HepG2 (cell line): ENCODE data around the gene CNFN. TPM values are rescaled to one million over a fixed set of nuclear protein-coding genes. Genes with fewer than 3 reads are reported as not detected.

Experiments
- ARHGAP35 ChIP-seq: sonication (generic); formaldehyde crosslinking; IDR thresholded peaks from 2 replicates; pipeline ENCODE4 v1.9.0; 2022; ENCODE audit warnings: mild to moderate bottlenecking, inconsistent platforms, moderate library complexity, missing genetic modification reagents, borderline replicate concordance
- EP300 ChIP-seq, 3 experiments: sonication (generic) in 1 of 3; formaldehyde crosslinking in 1 of 3; IDR thresholded peaks; 2 replicates each; pipeline versions ENCODE4 v1.5.1 to v1.6.1; 2011 to 2020; ENCODE audit warnings: low read depth in 2 of 3, low read length in 2 of 3, borderline replicate concordance in 1 of 3, improper control_type of control experiment in 1 of 3, mild to moderate bottlenecking in 1 of 3, missing genetic modification reagents in 1 of 3, moderate library complexity in 1 of 3
- GABPB1 ChIP-seq: IDR thresholded peaks from 2 replicates; pipeline ENCODE4 v1.6.1; 2016; ENCODE audit warnings: mild to moderate bottlenecking, missing genetic modification reagents, moderate library complexity, missing compliant biosample characterization
- HOXA7 ChIP-seq: sonication (generic); formaldehyde crosslinking; IDR thresholded peaks from 2 replicates; pipeline ENCODE4 v1.8.1; 2022; ENCODE audit warnings: mild to moderate bottlenecking, missing genetic modification reagents, moderate library complexity
- MED1 ChIP-seq: sonication (generic); formaldehyde crosslinking; IDR thresholded peaks from 2 replicates; pipeline ENCODE4 v1.4.0; 2020; ENCODE audit warnings: missing genetic modification reagents
- RXRB ChIP-seq: IDR thresholded peaks from 2 replicates; pipeline ENCODE4 v1.6.1; 2016; ENCODE audit warnings: borderline replicate concordance, missing genetic modification reagents, missing compliant biosample characterization
- SP5 ChIP-seq: IDR thresholded peaks from 2 replicates; pipeline ENCODE4 v1.6.1; 2016; ENCODE audit warnings: low read depth, borderline replicate concordance
- ZBTB38 ChIP-seq: sonication (generic); formaldehyde crosslinking; IDR thresholded peaks from 2 replicates; pipeline ENCODE4 v1.5.1; 2020; ENCODE audit warnings: mild to moderate bottlenecking, missing genetic modification reagents
- ZSCAN9 ChIP-seq: IDR thresholded peaks from 2 replicates; pipeline ENCODE4 v1.6.1; 2016; ENCODE audit warnings: borderline replicate concordance
- polyA plus RNA-seq, 8 experiments: library from polyadenylated mRNA; depleted of rRNA in 3 of 8; stranded (reverse) in 7 of 8; unstranded in 1 of 8; fragments of >200 nt; fragmentation: Illumina TruSeq in 4 of 8; extraction: Trizol in 4 of 8; gene quantifications; 2 replicates each; pipeline versions ENCODE4 v1.2.1 to v1.2.3, GENCODE V29; 2011 to 2016; ENCODE audit warnings: low read depth in 4 of 8, missing spikeins in 1 of 8, mixed read lengths in 1 of 8; ENCODE audit not compliant: insufficient read depth in 1 of 8
- total RNA-seq, 5 experiments: library from RNA; depleted of rRNA; stranded (reverse); fragments of >200 nt; fragmentation: Illumina TruSeq; extraction: Trizol; gene quantifications; 2 replicates each; pipeline ENCODE4 v1.2.3, GENCODE V29; 2016; ENCODE audit warnings: low read depth in 1 of 5
- TF ChIP-seq, protein P1 (sequence below): sonication (generic); formaldehyde crosslinking; IDR thresholded peaks from 2 replicates; pipeline ENCODE4 v1.5.1; 2020; ENCODE audit warnings: mild to moderate bottlenecking, missing genetic modification reagents, moderate library complexity
- TF ChIP-seq, protein P2 (sequence below): sonication (generic); formaldehyde crosslinking; IDR thresholded peaks from 2 replicates; pipeline ENCODE4 v1.4.0; 2020; ENCODE audit warnings: missing genetic modification reagents, borderline replicate concordance
- TF ChIP-seq, protein P3 (sequence below): sonication (generic); formaldehyde crosslinking; IDR thresholded peaks from 2 replicates; pipeline ENCODE4 v1.9.0; 2022; ENCODE audit warnings: missing genetic modification reagents, mild to moderate bottlenecking, borderline replicate concordance
- TF ChIP-seq, protein P4 (sequence below), 2 experiments: sonication (generic) in 1 of 2; formaldehyde crosslinking in 1 of 2; IDR thresholded peaks; 2 replicates each; pipeline versions ENCODE4 v1.4.0 to v1.6.1; 2018 to 2020; ENCODE audit warnings: missing genetic modification reagents in 2 of 2, borderline replicate concordance in 1 of 2, low read depth in 1 of 2, mild to moderate bottlenecking in 1 of 2, missing biosample characterization in 1 of 2
- TF ChIP-seq, protein P5 (sequence below): sonication (generic); formaldehyde crosslinking; IDR thresholded peaks from 2 replicates; pipeline ENCODE4 v1.4.0; 2020; ENCODE audit warnings: mild to moderate bottlenecking, missing genetic modification reagents

CNFN gene
- total and polyA plus RNA-seq, 2 of the 13 experiments (the other 11 are each of a cell fraction or from before 2014, with no cell fraction given): 0.35 to 1.1 TPM

DNA sequence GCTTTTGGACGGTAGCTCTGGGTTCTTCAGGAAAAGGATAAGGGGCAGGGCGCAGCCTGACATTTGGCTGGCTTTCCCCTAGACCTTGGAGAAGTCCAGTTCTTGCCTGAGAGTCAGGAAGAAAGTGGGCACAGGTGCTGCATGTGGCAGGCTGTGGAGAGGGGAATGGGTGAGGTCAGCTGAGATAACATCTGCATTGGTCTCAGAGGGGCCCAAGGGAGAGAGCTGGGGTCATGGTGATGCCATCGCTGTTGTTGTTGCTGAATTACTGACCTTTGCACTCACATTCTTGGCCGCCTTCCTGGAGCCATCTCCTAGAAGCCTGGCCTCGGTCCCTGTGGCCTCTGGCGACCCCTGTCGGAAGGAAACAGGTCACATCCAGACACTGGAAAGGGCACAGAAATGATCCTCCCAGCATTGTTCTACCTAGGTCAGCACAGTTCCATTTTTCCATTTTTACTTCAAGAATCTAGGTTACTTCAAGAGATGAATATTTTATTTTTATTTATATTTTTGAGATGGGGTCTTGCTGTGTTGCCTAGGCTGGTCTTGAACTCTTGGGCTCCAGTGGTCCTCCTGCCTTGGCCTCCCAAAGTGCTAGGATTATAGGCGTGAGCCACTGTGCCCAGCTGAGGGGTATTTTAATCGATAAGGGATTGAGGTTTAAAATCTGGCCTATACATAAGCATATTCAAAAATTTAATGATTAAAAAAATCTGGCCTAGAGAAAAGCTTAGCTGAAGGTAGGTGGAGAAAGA lies 43.6 kb upstream of the CNFN start (continued):
- TF ChIP-seq EP300 (IDR thresholded peaks at IDR 0.05; ENCODE audit: low read depth in 2 of 2, low read length in 2 of 2) (peak; percentile 50 to 80; a peak in 2 of 4 replicates), EP300 (CRISPR knock-in tag; IDR thresholded peaks at IDR 0.05; ENCODE audit: borderline replicate concordance) (peak; percentile 91), ZBTB38 (CRISPR knock-in tag) (0 out of 2 replicates have a peak, but pooled peaks have one; percentile 20), MED1 (peak; percentile 81), ARHGAP35 (CRISPR knock-in tag) (no peak), HOXA7 (CRISPR knock-in tag) (no peak), ZSCAN9 (CRISPR knock-in tag) (peak; percentile 61; the same call in 1 of the 2 replicates), RXRB (CRISPR knock-in tag) (peak; percentile 93), SP5 (CRISPR knock-in tag) (no peak), GABPB1 (peak; percentile 57)
- TF ChIP-seq, protein P1, sequence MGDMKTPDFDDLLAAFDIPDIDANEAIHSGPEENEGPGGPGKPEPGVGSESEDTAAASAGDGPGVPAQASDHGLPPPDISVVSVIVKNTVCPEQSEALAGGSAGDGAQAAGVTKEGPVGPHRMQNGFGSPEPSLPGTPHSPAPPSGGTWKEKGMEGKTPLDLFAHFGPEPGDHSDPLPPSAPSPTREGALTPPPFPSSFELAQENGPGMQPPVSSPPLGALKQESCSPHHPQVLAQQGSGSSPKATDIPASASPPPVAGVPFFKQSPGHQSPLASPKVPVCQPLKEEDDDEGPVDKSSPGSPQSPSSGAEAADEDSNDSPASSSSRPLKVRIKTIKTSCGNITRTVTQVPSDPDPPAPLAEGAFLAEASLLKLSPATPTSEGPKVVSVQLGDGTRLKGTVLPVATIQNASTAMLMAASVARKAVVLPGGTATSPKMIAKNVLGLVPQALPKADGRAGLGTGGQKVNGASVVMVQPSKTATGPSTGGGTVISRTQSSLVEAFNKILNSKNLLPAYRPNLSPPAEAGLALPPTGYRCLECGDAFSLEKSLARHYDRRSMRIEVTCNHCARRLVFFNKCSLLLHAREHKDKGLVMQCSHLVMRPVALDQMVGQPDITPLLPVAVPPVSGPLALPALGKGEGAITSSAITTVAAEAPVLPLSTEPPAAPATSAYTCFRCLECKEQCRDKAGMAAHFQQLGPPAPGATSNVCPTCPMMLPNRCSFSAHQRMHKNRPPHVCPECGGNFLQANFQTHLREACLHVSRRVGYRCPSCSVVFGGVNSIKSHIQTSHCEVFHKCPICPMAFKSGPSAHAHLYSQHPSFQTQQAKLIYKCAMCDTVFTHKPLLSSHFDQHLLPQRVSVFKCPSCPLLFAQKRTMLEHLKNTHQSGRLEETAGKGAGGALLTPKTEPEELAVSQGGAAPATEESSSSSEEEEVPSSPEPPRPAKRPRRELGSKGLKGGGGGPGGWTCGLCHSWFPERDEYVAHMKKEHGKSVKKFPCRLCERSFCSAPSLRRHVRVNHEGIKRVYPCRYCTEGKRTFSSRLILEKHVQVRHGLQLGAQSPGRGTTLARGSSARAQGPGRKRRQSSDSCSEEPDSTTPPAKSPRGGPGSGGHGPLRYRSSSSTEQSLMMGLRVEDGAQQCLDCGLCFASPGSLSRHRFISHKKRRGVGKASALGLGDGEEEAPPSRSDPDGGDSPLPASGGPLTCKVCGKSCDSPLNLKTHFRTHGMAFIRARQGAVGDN: peak; percentile 68
- TF ChIP-seq, protein P2, sequence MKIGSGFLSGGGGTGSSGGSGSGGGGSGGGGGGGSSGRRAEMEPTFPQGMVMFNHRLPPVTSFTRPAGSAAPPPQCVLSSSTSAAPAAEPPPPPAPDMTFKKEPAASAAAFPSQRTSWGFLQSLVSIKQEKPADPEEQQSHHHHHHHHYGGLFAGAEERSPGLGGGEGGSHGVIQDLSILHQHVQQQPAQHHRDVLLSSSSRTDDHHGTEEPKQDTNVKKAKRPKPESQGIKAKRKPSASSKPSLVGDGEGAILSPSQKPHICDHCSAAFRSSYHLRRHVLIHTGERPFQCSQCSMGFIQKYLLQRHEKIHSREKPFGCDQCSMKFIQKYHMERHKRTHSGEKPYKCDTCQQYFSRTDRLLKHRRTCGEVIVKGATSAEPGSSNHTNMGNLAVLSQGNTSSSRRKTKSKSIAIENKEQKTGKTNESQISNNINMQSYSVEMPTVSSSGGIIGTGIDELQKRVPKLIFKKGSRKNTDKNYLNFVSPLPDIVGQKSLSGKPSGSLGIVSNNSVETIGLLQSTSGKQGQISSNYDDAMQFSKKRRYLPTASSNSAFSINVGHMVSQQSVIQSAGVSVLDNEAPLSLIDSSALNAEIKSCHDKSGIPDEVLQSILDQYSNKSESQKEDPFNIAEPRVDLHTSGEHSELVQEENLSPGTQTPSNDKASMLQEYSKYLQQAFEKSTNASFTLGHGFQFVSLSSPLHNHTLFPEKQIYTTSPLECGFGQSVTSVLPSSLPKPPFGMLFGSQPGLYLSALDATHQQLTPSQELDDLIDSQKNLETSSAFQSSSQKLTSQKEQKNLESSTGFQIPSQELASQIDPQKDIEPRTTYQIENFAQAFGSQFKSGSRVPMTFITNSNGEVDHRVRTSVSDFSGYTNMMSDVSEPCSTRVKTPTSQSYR: peak; percentile 20; the same call in 1 of the 2 replicates
- TF ChIP-seq, protein P3, sequence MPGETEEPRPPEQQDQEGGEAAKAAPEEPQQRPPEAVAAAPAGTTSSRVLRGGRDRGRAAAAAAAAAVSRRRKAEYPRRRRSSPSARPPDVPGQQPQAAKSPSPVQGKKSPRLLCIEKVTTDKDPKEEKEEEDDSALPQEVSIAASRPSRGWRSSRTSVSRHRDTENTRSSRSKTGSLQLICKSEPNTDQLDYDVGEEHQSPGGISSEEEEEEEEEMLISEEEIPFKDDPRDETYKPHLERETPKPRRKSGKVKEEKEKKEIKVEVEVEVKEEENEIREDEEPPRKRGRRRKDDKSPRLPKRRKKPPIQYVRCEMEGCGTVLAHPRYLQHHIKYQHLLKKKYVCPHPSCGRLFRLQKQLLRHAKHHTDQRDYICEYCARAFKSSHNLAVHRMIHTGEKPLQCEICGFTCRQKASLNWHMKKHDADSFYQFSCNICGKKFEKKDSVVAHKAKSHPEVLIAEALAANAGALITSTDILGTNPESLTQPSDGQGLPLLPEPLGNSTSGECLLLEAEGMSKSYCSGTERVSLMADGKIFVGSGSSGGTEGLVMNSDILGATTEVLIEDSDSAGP: peak; percentile 54
- TF ChIP-seq, protein P4, sequence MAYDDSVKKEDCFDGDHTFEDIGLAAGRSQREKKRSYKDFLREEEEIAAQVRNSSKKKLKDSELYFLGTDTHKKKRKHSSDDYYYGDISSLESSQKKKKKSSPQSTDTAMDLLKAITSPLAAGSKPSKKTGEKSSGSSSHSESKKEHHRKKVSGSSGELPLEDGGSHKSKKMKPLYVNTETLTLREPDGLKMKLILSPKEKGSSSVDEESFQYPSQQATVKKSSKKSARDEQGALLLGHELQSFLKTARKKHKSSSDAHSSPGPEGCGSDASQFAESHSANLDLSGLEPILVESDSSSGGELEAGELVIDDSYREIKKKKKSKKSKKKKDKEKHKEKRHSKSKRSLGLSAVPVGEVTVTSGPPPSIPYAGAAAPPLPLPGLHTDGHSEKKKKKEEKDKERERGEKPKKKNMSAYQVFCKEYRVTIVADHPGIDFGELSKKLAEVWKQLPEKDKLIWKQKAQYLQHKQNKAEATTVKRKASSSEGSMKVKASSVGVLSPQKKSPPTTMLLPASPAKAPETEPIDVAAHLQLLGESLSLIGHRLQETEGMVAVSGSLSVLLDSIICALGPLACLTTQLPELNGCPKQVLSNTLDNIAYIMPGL (CRISPR knock-in tag; IDR thresholded peaks at IDR 0.05; ENCODE audit: borderline replicate concordance in 1 of 2, low read depth in 1 of 2): peak; percentile 72 to 82
- TF ChIP-seq, protein P5, sequence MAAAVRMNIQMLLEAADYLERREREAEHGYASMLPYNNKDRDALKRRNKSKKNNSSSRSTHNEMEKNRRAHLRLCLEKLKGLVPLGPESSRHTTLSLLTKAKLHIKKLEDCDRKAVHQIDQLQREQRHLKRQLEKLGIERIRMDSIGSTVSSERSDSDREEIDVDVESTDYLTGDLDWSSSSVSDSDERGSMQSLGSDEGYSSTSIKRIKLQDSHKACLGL (CRISPR knock-in tag): no peak
